CD4-positive, alpha-beta T cell treated with Interleukin-15 for 4 hours (primary cell): ENCODE data around the gene PLEKHA8.

Source experiments
- DNase-seq: peaks from one replicate; pipeline ENCODE4 v3.0.0-alpha.2; 2020; ENCODE audit warnings: low spot score

PLEKHA8 gene

DNA sequence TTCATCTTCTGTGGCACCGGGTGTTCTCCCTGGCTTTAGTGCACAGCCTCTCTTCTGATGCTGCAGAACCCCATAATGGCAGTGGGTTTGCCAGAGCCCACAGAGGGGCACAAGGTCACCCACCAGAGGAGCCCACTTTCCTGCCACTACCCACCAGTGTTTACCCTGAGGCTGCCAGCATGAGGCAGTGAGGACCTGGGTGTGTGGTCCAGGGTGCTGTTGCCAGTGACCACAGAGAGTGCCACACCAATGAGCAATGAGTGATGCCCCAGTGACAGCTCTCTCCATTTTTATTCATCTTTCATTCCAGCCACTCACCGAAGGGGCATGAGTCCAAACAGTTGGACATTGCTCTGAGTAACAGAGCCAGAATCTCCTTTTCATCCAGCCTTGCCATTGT is 141.4 kb downstream of the PLEKHA8 start:
- no peak for DNase-seq

GRCh38 chr7:30170476-30171205 is 142.4 kb downstream of the PLEKHA8 start:
- no peak for DNase-seq

GRCh38 chr7:30171766-30172447 is 143.7 kb downstream of the PLEKHA8 start:
- no peak for DNase-seq

- DNase-seq, result no peak
Measured at GRCh38 chr7:30172451-30172850, 144.2 kb downstream of the PLEKHA8 start.

DNA sequence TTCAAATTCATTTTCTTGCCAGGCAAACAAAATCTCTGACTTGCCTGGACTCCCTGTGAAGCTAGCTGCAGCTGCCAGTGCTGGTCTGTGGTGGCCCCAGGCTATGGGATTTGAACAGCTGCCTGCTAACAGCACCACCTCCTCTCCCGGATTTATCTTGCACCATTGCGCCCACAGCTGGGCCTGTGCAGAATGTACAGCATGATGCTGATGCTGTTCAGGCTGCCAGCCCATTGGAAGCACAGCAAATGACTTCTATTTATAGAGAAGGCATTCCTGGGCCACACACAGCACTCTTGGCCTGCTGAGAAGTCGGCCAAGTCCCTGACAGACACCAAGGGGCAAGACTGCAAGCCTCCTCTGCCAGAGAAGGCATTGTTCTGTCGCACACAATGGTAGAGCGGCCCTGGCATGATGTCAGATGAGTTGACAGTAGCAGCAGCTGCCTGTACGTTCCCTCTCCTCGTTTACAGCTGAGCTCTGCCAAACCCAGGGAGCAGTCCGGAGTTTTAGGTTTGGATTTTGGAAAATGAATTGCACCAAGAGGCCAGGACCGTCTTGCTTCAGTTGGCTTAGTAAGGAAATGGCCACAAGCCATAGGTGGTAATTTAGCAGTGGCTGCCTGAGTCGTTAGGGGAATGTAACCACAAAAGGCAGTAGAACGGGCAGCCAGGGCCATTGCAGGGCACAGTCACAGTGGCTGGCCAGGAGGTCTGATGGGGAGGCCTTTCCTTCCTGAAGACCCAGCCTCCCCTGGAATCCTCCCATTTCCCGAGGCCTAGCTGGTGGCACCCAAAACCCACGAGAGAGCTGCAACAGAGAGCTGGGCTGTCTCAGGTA is 145.1 kb downstream of the PLEKHA8 start:
- DNase-seq, result no peak

- DNase-seq, result no peak
Measured at GRCh38 chr7:30175180-30175579, 147.0 kb downstream of the PLEKHA8 start.

DNA sequence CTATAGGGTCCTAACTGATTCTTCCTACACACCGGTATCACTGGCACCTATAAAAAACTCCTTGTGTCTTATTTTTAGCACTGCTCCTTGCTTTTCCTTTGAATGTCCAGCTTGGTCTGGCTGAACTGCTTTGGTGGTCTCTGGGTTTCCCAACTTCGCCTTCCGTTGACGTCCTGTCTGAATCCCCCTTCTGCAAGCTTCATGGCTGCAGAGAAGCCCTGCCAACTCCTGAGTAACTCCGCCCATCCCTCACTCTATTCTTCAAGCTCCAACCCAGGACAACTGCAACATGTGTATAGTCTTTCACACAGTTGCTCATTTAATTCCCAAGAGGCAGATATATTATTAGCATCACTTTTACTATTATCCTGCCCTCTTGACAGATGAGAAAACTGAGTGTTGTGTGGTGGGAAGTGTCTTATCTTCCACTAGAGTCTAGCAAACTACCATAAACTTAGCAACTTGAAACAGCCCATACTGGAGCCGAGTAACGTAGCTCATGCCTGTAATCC is 147.5 kb downstream of the PLEKHA8 start:
- DNase-seq, result no peak

GRCh38 chr7:30176463-30177109 is 148.4 kb downstream of the PLEKHA8 start:
- no peak for DNase-seq

GRCh38 chr7:30177186-30177585 is 149.0 kb downstream of the PLEKHA8 start:
- DNase-seq, result no peak

- DNase-seq, result no peak
Measured at GRCh38 chr7:30177965-30178364, 149.8 kb downstream of the PLEKHA8 start.

DNA sequence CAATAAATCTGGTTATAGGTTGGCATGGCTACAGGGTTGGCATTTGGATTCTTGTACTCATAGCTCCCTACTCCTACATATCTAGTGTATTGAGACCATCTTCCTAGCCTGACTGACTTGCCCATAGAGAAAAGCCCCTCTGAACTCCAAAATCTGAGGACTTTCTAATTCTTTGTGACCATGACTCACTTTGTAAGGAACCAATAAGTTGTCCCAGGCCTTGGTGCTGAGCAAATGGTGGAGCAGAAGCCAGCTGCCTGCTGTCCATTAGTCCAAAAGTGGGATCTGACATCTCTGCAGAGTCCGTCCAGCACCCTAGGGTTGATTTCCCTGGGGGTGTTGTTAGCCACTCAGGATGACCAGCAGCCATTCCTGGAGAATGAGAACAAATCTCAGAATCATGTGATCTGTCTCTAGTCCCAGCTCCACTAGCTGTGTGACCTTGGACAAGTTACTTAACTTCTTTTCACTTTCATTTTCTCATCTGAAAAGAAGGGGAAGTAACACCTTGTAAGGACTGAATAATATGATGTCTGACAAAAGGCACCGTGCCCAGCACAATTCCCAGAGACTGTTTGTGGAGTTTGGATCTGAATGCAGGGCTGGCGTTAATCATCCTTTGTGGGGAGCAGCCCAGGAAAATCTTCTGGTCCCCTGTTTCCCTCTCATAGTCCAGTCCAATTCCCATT is 150.7 kb downstream of the PLEKHA8 start:
- DNase-seq, result peak; percentile 6
